ENCODE data around the gene TRMO.
"Not testable (repeated sequence)": the region's sequence is repeated elsewhere in the genome, so short reads cannot be mapped to it uniquely, and the experiment has no call there.

The TRMO gene

DNA sequence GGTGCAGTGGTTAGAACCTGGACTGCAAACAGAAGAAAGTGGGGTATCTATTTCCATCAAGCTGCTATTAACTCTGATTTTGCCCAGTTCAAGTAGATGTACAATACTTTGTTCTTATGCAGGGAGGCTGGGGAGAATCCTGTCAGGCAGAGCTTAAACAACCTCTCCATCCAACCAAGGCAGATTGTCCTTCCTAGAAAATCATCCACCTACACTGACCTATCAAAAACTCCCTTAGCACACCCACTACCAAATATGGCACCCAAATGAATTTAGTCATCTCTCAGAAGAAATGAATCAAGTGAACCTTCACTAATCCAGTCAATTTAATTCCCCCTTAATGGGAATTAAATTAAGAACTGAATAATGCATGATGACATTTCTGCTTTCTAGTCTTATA, 34.0 kb upstream of the TRMO start:
- peaks cover 36% of the 10 kb centered on the region for H3K27me3 Mint-ChIP-seq (ENCODE audit: low read depth, poor library complexity)
- H3K4me3 Mint-ChIP-seq, result no peak overlapping the region
- H3K4me1 Mint-ChIP-seq, result peaks cover 4% of the 10 kb centered on the region
- H3K9me3 Mint-ChIP-seq, result peaks cover 7% of the 10 kb centered on the region
- no peaks in the 10 kb centered on the region for H3K36me3 Mint-ChIP-seq (ENCODE audit: low read depth)
- TF ChIP-seq, protein P1, sequence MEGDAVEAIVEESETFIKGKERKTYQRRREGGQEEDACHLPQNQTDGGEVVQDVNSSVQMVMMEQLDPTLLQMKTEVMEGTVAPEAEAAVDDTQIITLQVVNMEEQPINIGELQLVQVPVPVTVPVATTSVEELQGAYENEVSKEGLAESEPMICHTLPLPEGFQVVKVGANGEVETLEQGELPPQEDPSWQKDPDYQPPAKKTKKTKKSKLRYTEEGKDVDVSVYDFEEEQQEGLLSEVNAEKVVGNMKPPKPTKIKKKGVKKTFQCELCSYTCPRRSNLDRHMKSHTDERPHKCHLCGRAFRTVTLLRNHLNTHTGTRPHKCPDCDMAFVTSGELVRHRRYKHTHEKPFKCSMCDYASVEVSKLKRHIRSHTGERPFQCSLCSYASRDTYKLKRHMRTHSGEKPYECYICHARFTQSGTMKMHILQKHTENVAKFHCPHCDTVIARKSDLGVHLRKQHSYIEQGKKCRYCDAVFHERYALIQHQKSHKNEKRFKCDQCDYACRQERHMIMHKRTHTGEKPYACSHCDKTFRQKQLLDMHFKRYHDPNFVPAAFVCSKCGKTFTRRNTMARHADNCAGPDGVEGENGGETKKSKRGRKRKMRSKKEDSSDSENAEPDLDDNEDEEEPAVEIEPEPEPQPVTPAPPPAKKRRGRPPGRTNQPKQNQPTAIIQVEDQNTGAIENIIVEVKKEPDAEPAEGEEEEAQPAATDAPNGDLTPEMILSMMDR (IDR thresholded peaks at IDR 0.05), result no peak
- no peak overlapping the region for H3K27ac Mint-ChIP-seq
- DNase-seq, result no peak

DNA sequence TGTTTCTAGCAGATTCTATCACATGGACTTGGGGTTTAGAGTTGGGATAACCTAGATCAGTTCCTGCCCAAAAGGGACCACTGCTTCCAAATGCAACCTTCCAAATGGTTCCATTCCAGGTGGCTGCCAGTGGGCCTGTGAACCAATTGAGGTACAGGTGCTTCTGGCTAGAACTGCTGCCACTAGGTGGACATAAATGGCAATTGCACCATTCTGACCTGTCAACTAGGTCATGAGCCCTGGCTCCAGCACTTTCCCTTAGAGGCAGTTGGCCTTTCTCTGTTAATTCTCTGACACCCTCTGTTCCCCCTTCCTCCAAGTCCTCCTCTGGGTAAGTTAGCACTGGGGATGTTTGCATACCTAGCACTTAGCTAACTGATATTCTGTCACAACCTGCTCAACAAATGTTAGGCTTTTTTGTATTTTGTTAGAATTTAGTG, 32.3 kb upstream of the TRMO start:
- TF ChIP-seq, protein P1 (IDR thresholded peaks at IDR 0.05), result peak; percentile 51
- Mint-ChIP-seq H3K4me3 (no peak overlapping the region), H3K36me3 (ENCODE audit: low read depth) (no peaks in the 10 kb centered on the region), H3K4me1 (peaks cover 4% of the 10 kb centered on the region), H3K9me3 (peaks cover 19% of the 10 kb centered on the region), H3K27me3 (ENCODE audit: low read depth, poor library complexity) (peaks cover 50% of the 10 kb centered on the region), H3K27ac (no peak overlapping the region)
- peak; percentile 34 for DNase-seq

DNA sequence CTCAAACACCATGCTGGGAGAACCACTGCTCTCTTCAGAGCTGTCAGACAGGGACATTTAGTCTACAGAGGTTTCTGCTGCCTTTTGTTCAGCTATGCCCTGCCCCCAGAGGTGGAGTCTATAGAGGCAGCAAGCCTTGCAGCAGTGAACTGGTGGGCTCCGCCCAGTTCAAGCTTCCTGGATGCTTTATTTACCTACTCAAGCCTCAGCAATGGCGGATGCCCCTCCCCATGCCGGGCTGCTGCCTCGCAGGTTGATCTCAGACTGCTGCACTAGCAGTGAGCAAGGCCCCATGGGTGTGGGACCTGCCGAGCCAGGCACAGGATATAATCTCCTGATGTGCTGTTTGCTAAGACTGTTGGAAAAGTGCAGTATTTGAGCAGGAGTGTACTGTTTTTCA, 28.6 kb upstream of the TRMO start:
- Mint-ChIP-seq H3K27me3 (ENCODE audit: low read depth, poor library complexity) (peaks cover 83% of the 10 kb centered on the region), H3K9me3 (peaks cover 38% of the 10 kb centered on the region)
- H3K4me3 Mint-ChIP-seq; H3K36me3 Mint-ChIP-seq (ENCODE audit: low read depth); DNase-seq; H3K4me1 Mint-ChIP-seq; H3K27ac Mint-ChIP-seq: not testable (repeated sequence)

DNA sequence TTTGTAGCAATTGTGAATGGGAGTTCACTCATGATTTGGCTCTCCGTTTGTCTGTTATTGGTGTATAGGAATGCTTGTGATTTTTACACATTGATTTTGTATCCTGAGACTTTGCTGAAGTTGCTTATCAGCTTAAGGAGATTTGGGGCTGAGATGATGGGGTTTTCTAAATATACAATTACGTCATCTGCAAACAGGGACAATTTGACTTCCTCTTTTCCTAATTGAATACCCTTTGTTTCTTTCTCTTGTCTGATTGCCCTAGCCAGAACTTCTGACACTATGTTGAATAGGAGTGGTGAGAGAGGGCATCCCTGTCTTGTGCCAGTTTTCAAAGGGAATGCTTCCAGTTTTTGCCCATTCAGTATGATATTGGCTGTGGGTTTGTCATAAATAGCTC, 24.8 kb upstream of the TRMO start:
- not testable (repeated sequence) for H3K36me3 Mint-ChIP-seq (ENCODE audit: low read depth); H3K4me3 Mint-ChIP-seq; H3K4me1 Mint-ChIP-seq; DNase-seq; H3K27ac Mint-ChIP-seq
- H3K9me3 Mint-ChIP-seq, result peaks cover 38% of the 10 kb centered on the region
- peaks cover 68% of the 10 kb centered on the region for H3K27me3 Mint-ChIP-seq (ENCODE audit: low read depth, poor library complexity)

DNA sequence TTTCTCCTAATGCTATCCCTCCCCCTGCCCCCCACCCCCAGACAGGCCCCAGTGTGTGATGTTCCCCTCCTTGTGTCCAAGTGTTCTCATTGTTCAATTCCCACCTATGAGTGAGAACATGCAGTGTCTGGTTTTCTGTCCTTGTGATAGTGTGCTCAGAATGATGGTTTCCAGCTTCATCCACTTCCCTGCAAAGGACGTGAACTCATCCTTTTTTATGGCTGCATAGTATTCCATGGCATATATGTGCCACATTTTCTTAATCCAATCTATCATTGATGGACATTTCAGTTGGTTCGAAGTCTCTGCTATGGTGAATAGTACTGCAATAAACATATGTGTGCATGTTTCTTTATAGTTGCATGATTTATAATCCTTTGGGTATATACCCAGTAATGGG, 23.2 kb upstream of the TRMO start:
- not testable (repeated sequence) for H3K36me3 Mint-ChIP-seq (ENCODE audit: low read depth); DNase-seq; H3K27ac Mint-ChIP-seq; H3K4me3 Mint-ChIP-seq; H3K4me1 Mint-ChIP-seq
- peaks cover 65% of the 10 kb centered on the region for H3K27me3 Mint-ChIP-seq (ENCODE audit: low read depth, poor library complexity)
- H3K9me3 Mint-ChIP-seq, result peaks cover 28% of the 10 kb centered on the region

DNA sequence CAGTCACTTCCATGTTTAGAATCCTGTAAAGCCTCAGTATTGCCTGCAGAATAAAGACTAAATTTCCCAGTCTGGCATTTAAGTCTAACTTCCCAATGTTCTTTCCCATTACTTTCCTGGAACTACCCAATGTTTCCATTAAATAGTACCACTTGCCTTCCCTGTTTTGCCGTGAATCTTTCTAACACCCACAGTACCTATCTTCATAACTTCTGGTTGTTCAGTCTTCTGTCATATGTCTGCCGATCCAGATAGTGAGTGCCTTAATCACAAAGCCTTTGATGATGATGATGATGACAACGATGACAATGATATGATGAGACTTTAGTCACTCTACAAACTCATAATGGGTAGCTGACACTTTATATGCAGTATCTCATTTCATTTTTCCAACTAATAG, 22.3 kb upstream of the TRMO start:
- TF ChIP-seq, protein P1 (IDR thresholded peaks at IDR 0.05), result no peak
- Mint-ChIP-seq H3K27ac (no peak overlapping the region), H3K4me1 (no peaks in the 10 kb centered on the region), H3K36me3 (ENCODE audit: low read depth) (no peaks in the 10 kb centered on the region), H3K9me3 (peaks cover 20% of the 10 kb centered on the region), H3K4me3 (no peak overlapping the region), H3K27me3 (ENCODE audit: low read depth, poor library complexity) (peaks cover 65% of the 10 kb centered on the region)
- DNase-seq, result no peak

DNA sequence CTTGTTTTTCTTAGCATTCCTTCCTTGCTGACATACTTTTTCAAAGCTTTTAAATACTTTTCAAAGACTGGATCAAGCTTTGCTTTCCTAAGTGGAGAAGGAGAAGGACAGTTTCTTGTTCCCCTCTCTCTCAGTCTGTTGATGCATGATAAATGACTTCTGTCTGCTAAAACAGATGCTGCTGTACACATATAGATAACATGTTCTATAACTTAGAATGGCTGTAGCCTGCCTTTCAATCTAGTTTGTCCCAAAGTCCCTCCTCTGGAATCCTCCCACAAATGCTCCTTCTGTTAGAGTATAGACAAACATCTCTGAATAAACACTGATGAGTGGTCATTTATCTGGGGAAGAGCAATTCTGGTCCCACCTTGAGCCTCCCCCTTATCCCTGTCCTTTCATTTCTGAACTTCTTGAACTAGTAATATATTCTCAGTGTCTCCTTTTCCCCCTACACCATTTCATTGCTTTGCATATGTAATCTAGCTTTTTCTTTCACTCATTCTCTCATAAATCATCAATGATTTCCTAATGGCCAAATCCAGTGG, 21.1 kb upstream of the TRMO start:
- H3K27me3 Mint-ChIP-seq (ENCODE audit: low read depth, poor library complexity), result peaks cover 65% of the 10 kb centered on the region
- DNase-seq, result no peak
- H3K36me3 Mint-ChIP-seq (ENCODE audit: low read depth), result no peaks in the 10 kb centered on the region

More for the DNA sequence above, 21.1 kb upstream of the TRMO start:
- no peak overlapping the region for H3K4me3 Mint-ChIP-seq
- TF ChIP-seq, protein P1 (IDR thresholded peaks at IDR 0.05), result no peak
- no peaks in the 10 kb centered on the region for H3K4me1 Mint-ChIP-seq
- H3K9me3 Mint-ChIP-seq, result peaks cover 16% of the 10 kb centered on the region
- no peak overlapping the region for H3K27ac Mint-ChIP-seq
